ENCODE measurements around the gene NOA1.
A peak's percentile ranks its signal among the peaks of the same experiment; 100 is the strongest.

Gene NOA1

DNA sequence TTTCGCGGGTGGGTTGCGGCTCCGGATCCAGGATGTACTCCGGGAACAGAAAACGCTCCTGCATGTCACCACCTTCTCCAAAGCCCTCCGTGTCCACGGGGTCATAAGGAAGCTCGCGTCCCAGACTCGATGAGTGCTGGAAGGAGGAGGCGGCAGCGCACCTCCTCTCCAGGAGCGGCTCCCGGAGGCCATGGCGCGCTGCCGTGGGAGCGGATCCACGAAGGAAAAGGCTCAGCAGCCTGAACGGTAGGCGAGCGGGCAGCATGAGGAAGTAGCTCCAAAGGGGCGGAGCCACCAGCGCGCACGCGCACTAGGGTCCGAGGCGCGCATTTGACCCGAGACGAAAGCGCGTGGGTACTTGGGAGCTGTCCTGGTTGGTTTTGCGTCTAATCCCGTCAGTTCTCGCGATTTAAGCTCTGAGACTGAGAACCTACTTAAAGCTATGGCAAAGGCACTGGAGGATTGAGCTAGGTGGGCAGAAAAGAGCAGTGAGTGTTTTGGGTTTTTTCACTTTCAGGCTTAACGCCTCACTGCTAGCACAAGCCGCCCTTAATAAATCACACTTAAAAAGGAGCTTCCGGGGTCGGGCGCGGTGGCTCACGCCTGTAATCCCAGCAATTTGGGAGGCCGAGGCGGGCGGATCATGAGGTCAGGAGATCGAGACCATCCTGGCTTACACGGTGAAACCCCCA is at the start of gene NOA1:
Gene NOA1 (minus strand): TSS at position 286 of the 692 bp plus-strand sequence. CDS start 21 bp downstream, at position 265.
- DNase-seq, result peak; percentile 96

DNA sequence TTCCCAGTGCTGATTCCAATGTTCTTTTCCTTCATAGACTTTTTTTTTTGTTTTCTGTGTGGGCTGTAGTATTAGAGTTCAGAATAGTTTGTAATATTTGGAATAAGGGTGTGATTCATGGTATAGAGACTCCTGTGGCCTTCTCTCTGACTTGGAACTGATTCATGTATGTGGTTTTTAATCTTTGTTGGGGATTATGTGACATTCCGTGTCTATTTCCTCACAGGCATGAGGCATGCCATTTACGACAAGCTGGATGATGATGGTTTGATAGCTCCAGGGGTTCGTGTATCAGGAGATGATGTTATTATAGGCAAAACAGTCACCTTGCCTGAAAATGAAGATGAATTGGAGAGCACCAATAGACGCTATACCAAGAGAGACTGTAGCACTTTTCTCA is 45.7 kb upstream of the NOA1 start:
- no peak for DNase-seq

DNA sequence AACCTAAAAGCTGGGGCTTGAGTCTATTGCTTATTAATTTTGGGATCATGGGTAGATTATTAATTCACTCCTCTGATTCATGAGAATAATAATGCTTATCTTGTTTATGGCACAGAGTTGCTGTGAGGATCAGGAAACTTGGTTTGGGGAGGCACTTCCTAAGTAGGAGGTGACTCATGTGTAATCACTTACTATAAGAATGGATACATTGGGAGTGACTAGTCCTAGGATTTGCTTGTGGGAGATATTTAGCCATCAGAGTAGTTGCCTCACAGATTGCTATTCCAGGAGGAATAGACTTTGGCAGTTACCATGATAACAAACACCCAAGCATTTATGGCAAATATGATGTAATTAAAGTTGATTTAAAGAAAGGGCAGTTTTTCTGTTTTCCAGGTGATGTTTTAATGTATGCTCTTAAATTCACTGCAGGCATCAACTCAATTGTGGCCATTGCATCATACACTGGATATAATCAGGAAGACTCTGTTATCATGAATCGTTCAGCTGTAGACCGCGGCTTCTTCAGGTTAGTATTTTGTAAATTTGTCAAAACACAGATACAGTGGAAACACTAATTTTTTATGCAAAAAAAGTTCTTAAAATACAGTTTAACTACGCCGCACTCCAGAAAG is 43.2 kb upstream of the NOA1 start:
- DNase-seq, result no peak

DNA sequence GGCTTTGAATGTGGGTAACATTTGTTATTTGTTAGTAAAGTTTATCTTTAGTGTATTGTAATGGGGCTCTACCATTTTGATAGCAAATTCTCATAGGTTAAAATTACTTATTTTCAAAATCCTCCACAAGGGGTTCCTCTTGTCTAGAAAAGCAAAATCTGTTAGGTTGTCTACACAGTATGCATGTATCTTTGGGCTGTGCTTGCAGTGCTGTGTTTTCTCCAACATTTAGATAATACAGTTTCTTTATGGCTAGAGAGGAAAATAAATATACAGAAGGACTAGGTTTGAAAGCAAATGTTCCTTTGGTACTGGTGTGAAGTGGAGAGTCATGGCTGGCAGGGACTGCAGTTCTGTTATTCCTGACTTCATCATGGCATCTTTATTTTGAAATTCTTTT is 41.6 kb upstream of the NOA1 start:
- no peak for DNase-seq

DNA sequence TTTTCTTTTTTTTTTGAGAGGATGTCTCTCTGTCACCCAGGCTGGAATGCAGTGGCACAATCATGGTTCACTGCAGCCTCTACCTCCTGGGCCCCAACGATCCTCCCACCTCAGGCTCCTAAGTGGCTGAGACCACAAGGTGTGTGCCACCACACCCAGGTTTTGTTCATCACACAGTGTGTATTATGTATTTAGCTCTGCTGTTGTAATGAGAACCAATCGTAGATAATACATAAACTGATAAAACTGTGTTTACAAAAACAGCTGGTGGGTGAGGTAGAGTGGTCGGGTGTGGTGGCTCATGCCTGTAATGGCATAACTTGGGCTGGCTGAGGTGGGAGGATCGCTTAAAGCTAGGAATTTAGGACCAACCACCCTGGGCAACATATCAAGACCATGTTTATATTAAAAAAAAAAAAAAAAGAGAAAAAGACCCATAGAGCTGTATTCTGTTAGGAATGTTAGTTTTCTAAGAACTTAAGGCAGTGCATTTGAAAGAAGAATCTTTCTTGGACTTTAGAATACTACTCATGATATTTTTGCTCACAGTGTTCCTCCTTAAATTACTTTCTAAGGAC is 36.2 kb upstream of the NOA1 start:
- DNase-seq, result no peak

DNA sequence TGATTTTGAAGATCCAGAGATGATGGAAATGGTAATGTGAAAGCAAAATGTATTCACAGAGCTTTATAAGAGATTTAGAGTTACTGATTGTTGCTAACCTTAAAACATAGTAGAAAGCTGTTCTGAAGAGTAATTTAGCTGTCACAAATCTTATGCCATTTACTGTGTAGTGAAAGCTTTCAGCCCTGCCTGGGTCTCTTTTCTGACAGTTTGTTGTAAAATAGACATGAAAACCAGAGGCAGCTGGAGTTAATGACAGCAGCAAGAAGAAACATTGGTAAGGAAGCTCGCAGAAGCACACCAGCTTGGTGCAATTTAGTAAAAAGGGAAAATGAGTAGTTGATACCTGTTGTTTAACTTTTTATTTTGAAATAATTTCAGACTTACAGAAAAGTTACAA is 22.3 kb upstream of the NOA1 start:
- no peak for DNase-seq

DNA sequence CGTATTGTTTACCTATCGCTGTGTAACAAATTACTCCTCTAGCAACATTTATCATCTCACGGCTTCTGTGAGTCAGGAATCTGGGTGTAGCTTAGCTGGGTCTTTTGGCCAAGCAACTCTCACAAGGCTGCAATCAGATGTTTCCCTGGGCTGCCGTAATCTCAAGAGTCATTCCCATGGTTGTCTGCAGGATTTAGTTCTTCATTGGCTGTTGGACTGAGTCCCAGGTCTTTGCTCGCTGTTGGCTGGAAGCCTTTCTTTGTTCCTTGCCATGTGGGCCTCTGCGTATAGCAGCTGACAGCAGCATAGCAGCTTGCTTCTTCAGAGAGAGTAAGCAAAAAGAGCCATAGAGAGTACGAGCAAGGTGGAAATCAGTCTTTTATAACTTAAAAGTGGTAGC is 18.1 kb upstream of the NOA1 start:
- no peak for DNase-seq

DNA sequence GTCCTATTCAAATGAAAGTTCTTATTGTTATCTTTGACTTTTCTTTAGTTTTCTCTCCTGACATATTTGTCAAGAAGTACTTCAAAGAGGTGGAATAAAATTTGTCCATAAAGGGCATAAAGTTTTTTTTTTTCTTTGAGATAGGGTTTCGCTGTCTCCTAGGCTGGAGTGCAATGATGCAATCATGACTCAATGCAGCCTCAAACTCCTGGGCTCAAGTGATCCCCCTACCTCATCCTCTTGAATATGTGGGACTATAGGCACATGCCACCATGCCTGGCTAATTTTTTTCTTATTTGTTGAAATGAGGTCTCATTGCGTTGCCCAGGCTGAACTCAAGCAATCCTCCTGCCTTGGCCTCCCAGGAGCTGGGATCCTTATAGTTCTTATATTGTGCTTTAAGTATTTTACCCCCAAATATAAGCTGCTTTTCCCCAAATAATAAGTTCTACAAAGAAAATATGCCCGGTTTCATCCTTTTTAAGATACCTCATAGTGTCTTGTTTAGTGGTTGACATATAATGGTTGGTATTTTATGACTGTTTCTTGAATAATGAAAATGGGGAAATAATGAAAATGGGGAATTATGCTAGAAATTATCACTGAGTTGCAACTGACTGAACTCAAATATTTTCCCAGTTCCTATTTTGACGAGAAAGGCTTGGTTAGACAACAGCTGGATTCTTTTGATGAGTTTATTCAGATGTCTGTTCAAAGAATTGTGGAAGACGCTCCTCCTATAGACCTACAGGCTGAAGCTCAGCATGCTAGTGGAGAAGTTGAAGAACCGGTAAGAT is 12.9 kb upstream of the NOA1 start:
- DNase-seq, result no peak

DNA sequence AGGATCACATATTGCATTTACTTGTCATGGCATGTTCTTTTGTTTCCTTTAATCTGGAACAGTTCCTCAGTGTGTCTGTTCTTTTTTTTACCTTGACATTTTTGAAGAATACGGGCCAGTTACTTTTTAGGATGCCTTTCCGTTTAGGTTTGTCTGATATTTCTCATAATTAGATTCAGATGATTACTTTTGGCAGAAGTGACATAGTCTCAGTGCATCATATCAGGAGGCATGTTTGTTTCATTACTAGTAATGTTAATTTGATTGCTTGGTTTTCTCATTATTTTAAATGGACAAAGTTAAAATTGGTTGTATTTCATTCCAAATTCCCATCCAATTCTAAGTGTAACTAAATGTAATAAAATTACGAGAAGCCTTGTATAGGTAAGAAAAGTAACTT is 9.5 kb upstream of the NOA1 start:
- no peak for DNase-seq

DNA sequence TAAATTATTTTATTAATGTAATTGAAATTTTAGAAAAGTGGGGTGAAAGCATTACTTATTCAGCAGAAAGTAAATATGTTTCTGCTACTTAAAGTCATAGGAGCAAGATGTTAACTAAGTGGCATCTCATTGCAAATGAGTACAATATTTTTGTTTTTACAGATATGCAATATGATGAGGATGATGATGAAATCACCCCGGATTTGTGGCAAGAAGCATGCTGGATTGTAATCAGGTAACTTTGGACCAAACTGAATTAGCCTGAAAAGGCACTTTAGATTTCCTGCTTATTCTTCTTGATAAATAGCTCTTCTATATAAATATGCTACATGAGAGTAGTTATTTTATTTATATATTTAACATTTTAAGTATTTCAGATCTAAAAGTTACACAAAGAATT is 8.8 kb upstream of the NOA1 start:
- no peak for DNase-seq

DNA sequence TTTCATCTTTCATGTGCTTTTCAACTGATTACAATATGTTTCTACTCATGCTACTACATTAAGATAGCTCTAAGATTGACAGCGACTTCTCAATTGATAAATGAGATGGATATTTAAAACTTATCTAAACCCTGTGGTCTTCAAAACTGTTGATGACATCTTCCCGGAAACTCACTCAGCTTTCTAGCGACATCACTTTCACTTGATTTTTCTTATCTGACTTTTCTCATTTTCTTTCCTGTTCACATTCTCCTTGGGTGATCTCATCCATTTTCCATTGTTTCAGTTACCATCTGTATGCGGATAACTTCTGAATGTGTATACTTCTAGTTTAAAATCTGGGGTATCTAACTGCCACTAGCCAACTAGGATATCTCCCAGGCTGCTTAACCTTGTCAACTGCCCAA is 4.4 kb upstream of the NOA1 start:
- no peak for DNase-seq

DNA sequence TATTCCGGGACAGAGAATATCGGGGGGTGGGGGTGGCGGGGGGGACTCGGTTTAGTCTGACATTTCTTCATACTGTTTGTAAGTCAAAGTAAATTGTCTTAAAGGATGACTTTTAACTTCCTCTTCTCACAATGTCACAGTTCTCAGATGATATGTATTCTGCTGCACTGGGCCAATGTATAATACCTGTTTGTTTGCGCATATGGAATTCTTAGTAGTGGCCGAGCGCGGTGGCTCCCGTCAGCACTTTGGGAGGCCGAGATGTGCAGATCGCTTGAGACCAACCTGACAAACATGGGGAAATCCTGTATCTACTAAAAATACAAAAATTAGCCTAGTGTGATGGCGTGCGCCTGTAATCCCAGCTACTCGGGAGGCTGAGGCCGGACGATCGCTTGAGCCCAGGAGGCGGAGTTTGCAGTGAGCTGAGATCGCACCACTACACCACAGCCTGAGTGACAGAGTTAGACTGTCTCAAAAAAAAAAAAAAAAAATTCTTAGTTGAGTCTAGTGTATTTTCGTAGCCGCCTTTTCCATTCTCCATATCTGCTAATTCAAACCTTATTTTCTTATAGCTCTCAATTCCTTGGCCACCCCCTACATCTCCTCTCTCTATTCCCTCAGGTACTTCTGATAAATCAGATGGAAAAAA is 2.1 kb upstream of the NOA1 start:
- peak; percentile 9 for DNase-seq

DNA sequence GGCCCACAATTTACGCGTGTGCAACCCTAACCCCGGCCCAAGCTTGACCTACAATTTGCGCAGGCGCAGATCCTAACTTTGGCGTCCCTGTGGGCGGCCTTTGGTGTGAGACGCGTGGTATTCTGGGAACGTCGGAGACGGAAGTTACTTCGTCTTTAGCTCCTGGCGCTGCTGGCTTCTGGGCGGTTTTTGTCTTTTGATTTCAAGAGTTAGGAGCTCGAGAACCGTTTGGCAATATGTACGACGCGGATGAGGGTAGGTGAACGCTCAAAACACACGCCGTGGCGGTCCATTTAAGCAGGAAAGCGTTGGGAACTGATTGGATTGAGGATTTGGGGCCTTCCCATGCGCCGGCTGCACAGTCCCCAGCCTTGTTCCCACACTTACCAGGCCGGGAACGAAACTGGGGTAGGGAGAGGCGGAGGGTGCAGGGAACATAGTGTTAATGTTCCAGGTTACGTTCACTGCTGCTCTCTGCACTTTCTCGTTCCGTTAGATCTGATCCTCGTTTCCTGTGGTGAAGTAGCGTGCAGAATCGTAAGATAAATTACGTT is 1.4 kb upstream of the NOA1 start, which contains the start of gene POLR2B:
Gene POLR2B (plus strand): TSS at position 147 of the 554 bp plus-strand sequence. CDS start 90 bp downstream, at position 237.
- peak; percentile 81 for DNase-seq

DNA sequence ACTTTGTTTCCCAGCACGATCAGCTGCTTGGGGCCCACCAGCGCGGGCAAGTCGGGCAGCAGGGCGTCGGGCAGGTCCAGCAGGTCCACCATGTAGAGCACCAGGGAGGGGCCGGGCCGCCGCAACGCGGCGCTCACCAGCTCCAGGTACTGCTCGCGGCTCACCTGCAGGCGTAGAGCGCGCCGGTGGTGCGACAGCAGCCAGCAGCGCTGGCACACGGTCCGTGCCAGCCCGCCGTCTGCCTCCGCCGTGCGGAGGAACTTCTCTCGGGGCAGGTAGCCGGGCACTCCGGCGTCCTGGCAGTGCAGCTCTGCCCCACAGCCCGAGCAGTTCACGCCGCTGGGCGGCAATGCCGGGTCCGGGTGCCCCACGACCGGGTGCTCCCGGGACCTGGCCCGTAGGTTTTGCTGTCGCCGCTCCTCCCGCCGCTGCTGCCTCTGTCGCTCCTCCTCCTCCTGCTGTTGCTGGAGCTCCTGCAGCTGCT is 527 bp downstream of the NOA1 start:
- peak; percentile 31 for DNase-seq

DNA sequence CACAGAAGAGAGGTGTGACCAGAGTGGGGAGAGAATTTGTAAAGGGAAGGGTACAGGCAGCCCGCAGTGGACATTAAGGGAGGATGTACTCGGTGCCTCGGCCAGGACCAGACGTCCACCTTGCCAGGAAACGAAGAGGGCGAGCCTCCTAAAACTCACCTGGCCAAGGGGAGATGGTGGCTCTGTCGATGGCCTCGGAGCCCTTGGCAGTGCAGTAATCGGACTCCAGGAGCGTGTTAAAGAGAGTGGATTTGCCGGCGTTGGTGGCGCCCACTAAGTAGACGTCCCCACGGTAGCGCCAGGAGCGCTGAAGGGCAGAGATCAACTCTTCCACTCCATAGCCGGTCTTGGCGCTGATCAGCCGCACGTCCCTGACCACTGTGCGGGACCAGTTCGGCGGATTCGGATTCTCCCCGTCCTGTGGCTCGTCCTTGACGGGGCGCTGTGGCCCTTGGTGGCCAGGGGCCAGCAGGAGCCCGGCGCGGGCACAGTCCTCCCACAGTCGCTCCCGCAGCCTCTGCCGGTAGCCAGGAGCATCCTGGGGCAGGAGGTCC is 1.0 kb downstream of the NOA1 start:
- no peak for DNase-seq

DNA sequence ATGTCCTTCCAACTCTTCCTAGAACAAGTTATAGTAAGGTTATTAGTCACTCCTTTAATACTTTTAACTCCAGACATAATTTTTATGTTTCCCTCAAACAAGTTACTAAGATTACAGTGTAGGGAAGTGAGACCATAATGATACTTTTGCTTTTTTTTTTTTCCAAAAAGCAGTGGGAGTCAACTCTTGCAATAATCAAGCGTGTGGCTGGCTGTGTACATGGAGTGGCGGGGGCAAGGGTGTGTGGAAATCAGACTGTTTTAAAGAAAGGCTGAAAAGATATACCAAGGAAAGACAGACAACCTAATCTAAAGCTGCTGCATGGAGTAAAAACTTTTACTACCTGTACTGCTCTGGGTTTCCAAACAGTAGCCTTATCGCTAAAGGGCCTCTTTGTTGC is 4.1 kb downstream of the NOA1 start:
- no peak for DNase-seq

DNA sequence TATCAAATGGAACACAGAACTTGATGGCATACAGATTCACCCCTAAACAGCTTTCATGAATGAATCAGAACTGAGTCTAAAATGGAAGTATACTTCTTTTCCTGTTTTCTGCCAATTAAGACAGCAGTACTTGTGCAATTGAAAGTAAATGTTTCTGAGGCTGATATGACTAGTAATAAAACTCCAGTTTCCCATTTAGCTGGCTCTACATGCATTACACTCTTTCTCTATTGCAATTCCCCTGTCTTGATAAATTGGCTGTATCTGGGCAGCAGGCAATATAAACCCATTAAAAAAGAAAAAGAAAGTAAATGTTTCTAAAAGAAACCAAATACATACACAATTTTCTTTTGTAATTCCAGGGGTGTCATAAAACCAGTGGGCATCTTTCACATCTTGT is 4.6 kb downstream of the NOA1 start:
- DNase-seq, result no peak

DNA sequence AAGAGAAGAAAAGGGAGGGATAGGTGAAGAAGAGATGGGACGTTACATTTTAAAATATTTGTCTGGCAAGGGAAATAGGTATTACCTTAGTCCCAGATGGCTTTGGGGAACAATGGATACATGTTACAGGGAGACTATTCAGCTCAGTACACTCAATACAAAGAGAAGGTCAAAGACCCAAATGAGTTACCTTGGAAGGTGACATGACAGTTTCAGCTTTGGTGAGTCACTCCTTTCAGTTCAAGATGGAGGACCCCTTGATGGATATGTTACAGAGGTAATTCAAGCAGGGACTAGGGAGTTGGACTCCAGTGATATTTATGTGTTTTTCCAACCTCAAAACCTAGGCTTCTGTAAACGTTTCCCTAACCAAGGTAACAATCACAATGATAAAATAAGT is 5.0 kb downstream of the NOA1 start:
- DNase-seq, result no peak

DNA sequence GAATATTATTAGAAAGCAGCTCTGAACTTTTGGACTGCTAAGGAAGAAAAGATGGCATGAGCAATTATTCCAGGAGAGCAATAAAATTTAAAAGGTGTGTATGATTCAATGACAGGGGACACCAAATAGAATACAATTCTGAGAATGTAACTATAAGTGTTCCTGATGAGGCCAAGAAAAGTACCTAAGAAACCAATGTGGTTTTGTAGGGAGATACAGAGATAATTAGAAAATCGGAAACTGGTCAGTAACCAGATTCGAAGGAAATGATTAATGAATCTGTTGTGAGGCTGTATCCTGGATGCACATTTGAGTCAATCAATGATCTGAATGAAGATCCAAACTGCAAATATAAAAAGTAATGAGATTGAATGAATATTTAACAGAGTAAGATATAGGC is 6.0 kb downstream of the NOA1 start:
- no peak for DNase-seq

DNA sequence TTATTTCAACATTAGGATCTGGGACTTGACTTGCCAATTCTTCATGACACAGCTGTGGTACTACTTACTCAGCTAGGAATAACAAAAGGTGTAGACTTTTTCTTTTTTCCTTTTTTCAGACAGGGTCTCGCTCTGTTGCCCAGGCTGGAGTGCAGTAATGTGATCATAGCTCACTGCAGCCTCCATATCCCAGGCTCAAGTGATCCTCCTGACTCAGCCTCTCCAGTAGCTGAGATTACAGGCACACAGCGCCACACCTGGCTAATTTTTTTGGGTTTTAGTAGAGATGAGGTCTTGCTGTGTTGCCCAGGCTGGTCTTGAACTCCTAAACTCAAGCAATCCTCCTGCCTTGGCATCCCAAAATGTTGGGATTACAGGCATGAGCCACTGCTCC is 16.3 kb downstream of the NOA1 start:
- DNase-seq, result no peak

DNA sequence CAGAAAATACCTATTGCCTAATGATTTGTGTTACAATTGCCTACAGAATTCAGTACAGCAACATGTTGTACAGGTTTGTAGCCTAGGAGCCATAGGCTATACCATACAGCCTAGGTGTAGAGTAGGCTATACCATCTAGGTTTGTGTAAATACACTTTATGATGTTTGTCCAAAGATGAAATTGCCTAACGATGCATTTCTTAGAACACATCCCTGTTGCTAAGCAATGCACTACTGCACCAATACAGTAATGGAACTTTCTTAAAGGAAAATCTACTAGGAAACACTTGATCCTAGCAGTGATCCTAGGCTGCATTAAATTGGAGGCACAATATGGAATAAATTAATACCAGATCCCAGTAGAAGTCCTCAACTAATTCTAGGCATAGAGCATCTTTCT is 18.3 kb downstream of the NOA1 start:
- DNase-seq, result no peak

DNA sequence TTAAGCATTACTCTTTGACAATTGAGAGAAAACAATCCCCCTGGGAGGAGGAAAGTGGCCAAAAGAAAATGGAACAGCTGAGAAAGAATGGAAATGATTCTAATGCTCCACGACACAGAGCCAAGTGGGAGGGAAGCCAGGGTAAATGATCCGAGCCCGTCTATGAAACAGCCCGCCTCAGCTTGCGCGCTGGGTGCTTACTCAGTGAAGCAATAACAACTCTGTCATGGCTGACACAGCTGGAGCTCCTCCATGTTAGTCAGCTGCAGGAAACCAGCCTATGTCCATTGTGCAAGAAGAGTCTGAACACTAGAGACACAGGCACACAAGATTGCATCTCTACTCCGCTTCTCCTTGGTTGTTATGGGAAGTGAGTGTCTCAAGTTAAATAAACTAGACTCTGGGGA is 19.3 kb downstream of the NOA1 start:
- no peak for DNase-seq

Data from activated T-cell treated with anti-CD3 and anti-CD28 coated beads for 4 hours (primary cell).